Caco-2 (cell line): Measurements from ENCODE around the gene SLC12A7. TPM values are rescaled to one million over a fixed set of nuclear protein-coding genes. Genes with fewer than 3 reads are reported as not detected.

ENCODE experiments used
- BruUV-seq: library from RNA; stranded (reverse); fragments of 400-500 nt; replicated peaks from 2 replicates; lab custom pipeline; 2021; lab: Mats Ljungman, UMichigan
- CTCF ChIA-PET: fragments of 300-600 bp; sonication (Branson Sonifier 250); formaldehyde crosslinking; loops from one replicate; lab custom pipeline; 2022; ENCODE audit warnings: antibody characterized with exemption; lab: Charles Lee
- POLR2A ChIA-PET: fragments of 300-600 bp; sonication (Branson Sonifier 250); formaldehyde crosslinking; loops from one replicate; lab custom pipeline; 2022; ENCODE audit warnings: antibody characterized with exemption; lab: Charles Lee
- DNase-seq, 2 experiments: peaks; one replicate each; pipeline versions ENCODE4 v3.0.0 to v3.0.0-alpha.2; 2020 to 2022
- H3K27me3 ChIP-seq: replicated peaks from 2 replicates; pipeline ENCODE4 v1.6.0; 2011; ENCODE audit warnings: low read length; ENCODE audit not compliant: control insufficient read depth, insufficient read depth
- H3K36me3 ChIP-seq: 2 replicates; pipeline ENCODE4 v1.5.1; 2011; ENCODE audit warnings: low read length; ENCODE audit not compliant: control insufficient read depth, insufficient read depth
- H3K4me1 ChIP-seq: fragments of 250-450 bp; sonication (Bioruptor Pico); 2 replicates; pipeline ENCODE4 v1.5.1; 2020; ENCODE audit warnings: mild to moderate bottlenecking
- H3K4me3 ChIP-seq: 2 replicates; pipeline ENCODE4 v1.5.1; 2011; ENCODE audit warnings: low read depth, mild to moderate bottlenecking, control low read depth, low read length
- H3K9me3 ChIP-seq: fragments of 250-450 bp; sonication (Bioruptor Pico); 2 replicates; pipeline ENCODE4 v1.5.1; 2020; ENCODE audit warnings: mild to moderate bottlenecking, moderate library complexity
- H3K27ac Mint-ChIP-seq: one replicate; pipeline ENCODE4 v1.8.0; 2022; ENCODE audit warnings: mixed read lengths; ENCODE audit not compliant: unreplicated experiment
- H3K27me3 Mint-ChIP-seq: one replicate; pipeline ENCODE4 v1.8.0; 2022; ENCODE audit warnings: mixed read lengths; ENCODE audit not compliant: insufficient read depth, unreplicated experiment
- H3K36me3 Mint-ChIP-seq: one replicate; pipeline ENCODE4 v1.8.0; 2022; ENCODE audit warnings: mild to moderate bottlenecking, mixed read lengths; ENCODE audit not compliant: insufficient read depth, unreplicated experiment
- H3K4me1 Mint-ChIP-seq: one replicate; pipeline ENCODE4 v1.8.0; 2022; ENCODE audit warnings: low read depth, mixed read lengths; ENCODE audit not compliant: unreplicated experiment
- H3K4me3 Mint-ChIP-seq: one replicate; pipeline ENCODE4 v1.8.0; 2022; ENCODE audit warnings: mild to moderate bottlenecking, moderate library complexity, mixed read lengths; ENCODE audit not compliant: unreplicated experiment
- H3K9me3 Mint-ChIP-seq: one replicate; pipeline ENCODE4 v1.8.0; 2022; ENCODE audit warnings: mixed read lengths; ENCODE audit not compliant: unreplicated experiment
- CTCF ChIP-seq, 2 experiments: fragments of 200-600 bp in 1 of 2; IDR thresholded peaks; 1 replicate in 1 of 2; 2 replicates in 1 of 2; pipeline versions ENCODE4 v1.5.1 to v1.8.0; 2011 to 2022; ENCODE audit warnings: antibody characterized with exemption in 1 of 2, control low read depth in 1 of 2, inconsistent platforms in 1 of 2, low read depth in 1 of 2, low read length in 1 of 2, mild to moderate bottlenecking in 1 of 2, moderate library complexity in 1 of 2; ENCODE audit not compliant: insufficient read depth in 1 of 2, severe bottlenecking in 1 of 2, unreplicated experiment in 1 of 2
- intact Hi-C: fragments of 100-400 bp; cut with micrococcal nuclease; formaldehyde crosslinking; loops from one replicate; pipeline ENCODE4 v1.10.0; 2022; ENCODE audit not compliant: unreplicated experiment
- total RNA-seq: library from RNA; stranded (reverse); gene quantifications from 2 replicates; pipeline ENCODE4 v1.2.3, GENCODE V29; 2022

SLC12A7 gene
- total RNA-seq, 1 experiment from 2014 or later: 41.7 TPM

- intact Hi-C loops: no loop called here
- no peak for DNase-seq
- peaks cover 2% of the 10 kb centered on the region for H3K9me3 Mint-ChIP-seq
- H3K27me3 ChIP-seq: no peaks in the 10 kb centered on the region
- no peaks in the 10 kb centered on the region for H3K4me1 ChIP-seq
- H3K4me1 Mint-ChIP-seq: no peaks in the 10 kb centered on the region
- H3K4me3 ChIP-seq: no peak overlapping the region
- H3K36me3 ChIP-seq: no peaks in the 10 kb centered on the region; the same call in 1 of the 2 replicates
- CTCF ChIA-PET: no interaction called here
- no peaks in the 10 kb centered on the region for H3K9me3 ChIP-seq
- no peak overlapping the region for H3K27ac Mint-ChIP-seq
- POLR2A ChIA-PET: no interaction called here
- no peaks in the 10 kb centered on the region for H3K27me3 Mint-ChIP-seq
- BruUV-seq: no TSS peak
- peaks cover 11% of the 10 kb centered on the region for H3K36me3 Mint-ChIP-seq
- no peak overlapping the region for H3K4me3 Mint-ChIP-seq
- no peak for TF ChIP-seq CTCF (IDR thresholded peaks at IDR 0.05; ENCODE audit: insufficient read depth in 1 of 2, low read depth in 1 of 2, low read length in 1 of 2, severe bottlenecking in 1 of 2, unreplicated experiment in 1 of 2)
Measured at GRCh38 chr5:1052641-1053390, 59.0 kb downstream of the SLC12A7 start.

- TF ChIP-seq CTCF (IDR thresholded peaks at IDR 0.05; ENCODE audit: insufficient read depth in 1 of 2, low read depth in 1 of 2, low read length in 1 of 2, severe bottlenecking in 1 of 2, unreplicated experiment in 1 of 2): no peak
- Histone ChIP-seq H3K4me3 (no peak overlapping the region), H3K36me3 (no peaks in the 10 kb centered on the region; the same call in 1 of the 2 replicates), H3K27me3 (no peaks in the 10 kb centered on the region), H3K4me1 (no peaks in the 10 kb centered on the region), H3K9me3 (no peaks in the 10 kb centered on the region)
- Mint-ChIP-seq H3K36me3 (peaks cover 19% of the 10 kb centered on the region), H3K9me3 (peaks cover 9% of the 10 kb centered on the region), H3K4me1 (no peaks in the 10 kb centered on the region), H3K27ac (no peak overlapping the region), H3K27me3 (no peaks in the 10 kb centered on the region), H3K4me3 (no peak overlapping the region)
- intact Hi-C loops: no loop called here
- DNase-seq: no peak
- ChIA-PET CTCF (no interaction called here), POLR2A (no interaction called here)
- no TSS peak for BruUV-seq
Measured at GRCh38 chr5:1052076-1052475, 59.8 kb downstream of the SLC12A7 start.

- BruUV-seq: no TSS peak
- no peak overlapping the region for H3K4me3 Mint-ChIP-seq
- no peak for DNase-seq
- H3K4me1 Mint-ChIP-seq: no peaks in the 10 kb centered on the region
- H3K27ac Mint-ChIP-seq: no peak overlapping the region
- peaks cover 19% of the 10 kb centered on the region for H3K36me3 Mint-ChIP-seq
- Histone ChIP-seq H3K4me3 (no peak overlapping the region), H3K4me1 (no peaks in the 10 kb centered on the region), H3K9me3 (no peaks in the 10 kb centered on the region), H3K27me3 (no peaks in the 10 kb centered on the region), H3K36me3 (no peaks in the 10 kb centered on the region; the same call in 1 of the 2 replicates)
- no peak for TF ChIP-seq CTCF (IDR thresholded peaks at IDR 0.05; ENCODE audit: insufficient read depth in 1 of 2, low read depth in 1 of 2, low read length in 1 of 2, severe bottlenecking in 1 of 2, unreplicated experiment in 1 of 2)
- POLR2A ChIA-PET: no interaction called here
- peaks cover 16% of the 10 kb centered on the region for H3K9me3 Mint-ChIP-seq
- intact Hi-C loops: no loop called here
- H3K27me3 Mint-ChIP-seq: no peaks in the 10 kb centered on the region
- CTCF ChIA-PET: interaction anchor here (0.6 kb wide), 1 partner anchor 27 kb away, joined by 3 read pairs; no protein-coding TSS in a partner anchor
Measured at GRCh38 chr5:1051366-1051720, 60.5 kb downstream of the SLC12A7 start.
